A673 (cell line): ENCODE measurements around the gene GPR157. TPM values are rescaled to one million over a fixed set of nuclear protein-coding genes. Genes with fewer than 3 reads are reported as not detected.

Experiments used
- BruUV-seq: library from RNA; stranded (reverse); fragments of 400-500 nt; replicated peaks from 2 replicates; lab custom pipeline; 2021; lab: Mats Ljungman, UMichigan
- CTCF ChIA-PET: fragments of 300-600 bp; sonication (Branson Sonifier 250); formaldehyde crosslinking; loops from one replicate; lab custom pipeline; 2022; ENCODE audit warnings: antibody characterized with exemption; lab: Charles Lee
- POLR2A ChIA-PET: fragments of 300-600 bp; sonication (Branson Sonifier 250); formaldehyde crosslinking; loops from one replicate; lab custom pipeline; 2022; ENCODE audit warnings: antibody characterized with exemption; ENCODE audit not compliant: low non-redundant PET; lab: Charles Lee
- DNase-seq: peaks from one replicate; pipeline ENCODE4 v3.0.0-alpha.2; 2015; ENCODE audit warnings: low spot score
- H3K27ac ChIP-seq: fragments of 200-600 bp; sonication (generic); 2 replicates; pipeline ENCODE4 v1.5.1; 2016; ENCODE audit warnings: mixed run types, low read depth, mild to moderate bottlenecking, mixed read lengths, antibody characterized with exemption, low read length; ENCODE audit not compliant: poor library complexity, severe bottlenecking
- H3K27me3 ChIP-seq: fragments of 200-600 bp; sonication (generic); replicated peaks from 2 replicates; pipeline ENCODE4 v1.6.1; 2017; ENCODE audit warnings: mixed run types, low read depth, mild to moderate bottlenecking, mixed read lengths, antibody characterized with exemption, low read length; ENCODE audit not compliant: insufficient read depth, poor library complexity
- H3K36me3 ChIP-seq: fragments of 200-600 bp; sonication (generic); 2 replicates; pipeline ENCODE4 v1.6.1; 2016; ENCODE audit warnings: mixed run types, mild to moderate bottlenecking, mixed read lengths, antibody characterized with exemption, low read length; ENCODE audit not compliant: insufficient read depth, poor library complexity, severe bottlenecking
- H3K4me1 ChIP-seq: fragments of 200-600 bp; sonication (generic); 2 replicates; pipeline ENCODE4 v1.6.1; 2017; ENCODE audit warnings: mixed run types, mild to moderate bottlenecking, mixed read lengths, antibody characterized with exemption, low read length; ENCODE audit not compliant: insufficient read depth, poor library complexity, severe bottlenecking
- H3K4me3 ChIP-seq: fragments of 200-600 bp; sonication (generic); 2 replicates; pipeline ENCODE4 v1.5.1; 2016; ENCODE audit warnings: low read depth, mixed run types, mild to moderate bottlenecking, mixed read lengths, low read length; ENCODE audit not compliant: poor library complexity, severe bottlenecking
- H3K9me3 ChIP-seq: fragments of 200-600 bp; sonication (generic); 2 replicates; pipeline ENCODE4 v1.6.1; 2016; ENCODE audit warnings: mixed run types, low read depth, mild to moderate bottlenecking, mixed read lengths, antibody characterized with exemption, low read length; ENCODE audit not compliant: poor library complexity, severe bottlenecking
- CTCF ChIP-seq: fragments of 300-800, 200-600 bp; sonication (generic); conservative IDR thresholded peaks from 2 replicates; pipeline ENCODE4 v1.5.1; 2017; ENCODE audit warnings: low read depth, mild to moderate bottlenecking, antibody characterized with exemption, low read length, moderate library complexity, mixed read lengths
- EZH2 ChIP-seq: fragments of 200-600 bp; sonication (generic); IDR thresholded peaks from 2 replicates; pipeline ENCODE4 v1.6.1; 2017; ENCODE audit warnings: borderline replicate concordance, low read depth, mild to moderate bottlenecking, mixed read lengths, antibody characterized with exemption, low read length; ENCODE audit not compliant: poor library complexity, severe bottlenecking
- intact Hi-C: fragments of 100-400 bp; cut with micrococcal nuclease; formaldehyde crosslinking; loops from one replicate; pipeline ENCODE4 v1.10.0; 2022; ENCODE audit not compliant: unreplicated experiment
- total RNA-seq: library from RNA; stranded (reverse); gene quantifications from 2 replicates; pipeline ENCODE4 v1.2.3, GENCODE V29; 2021

The GPR157 gene
- total RNA-seq, 1 experiment from 2014 or later: 0.34 TPM

- Histone ChIP-seq H3K4me3 (peak overlapping the region; percentile 66), H3K27ac (no peak overlapping the region), H3K9me3 (no peaks in the 10 kb centered on the region), H3K36me3 (no peaks in the 10 kb centered on the region), H3K27me3 (no peaks in the 10 kb centered on the region), H3K4me1 (peaks cover 4% of the 10 kb centered on the region)
- DNase-seq: peak; percentile 75
- TF ChIP-seq CTCF: no peak
- TF ChIP-seq EZH2: no peak
- POLR2A ChIA-PET: interaction anchor here (0.6 kb wide), 1 partner anchor 409 kb away, joined by 6 read pairs; no protein-coding TSS in a partner anchor
- BruUV-seq: no TSS peak
- intact Hi-C loops: no loop called here
- CTCF ChIA-PET: no interaction called here
Observed at GRCh38 chr1:9129266-9130041, 552 bp upstream of the GPR157 start.

- ChIA-PET CTCF (interaction anchor here (0.6 kb wide), 1 partner anchor 316 kb away, joined by 3 read pairs; no protein-coding TSS in a partner anchor), POLR2A (no interaction called here)
- H3K4me3 ChIP-seq: peak overlapping the region; percentile 66
- H3K27me3 ChIP-seq: no peaks in the 10 kb centered on the region
- no peaks in the 10 kb centered on the region for H3K9me3 ChIP-seq
- no peak for DNase-seq
- no peaks in the 10 kb centered on the region for H3K36me3 ChIP-seq
- no peak overlapping the region for H3K27ac ChIP-seq
- no TSS peak for BruUV-seq
- no peak for TF ChIP-seq EZH2
- TF ChIP-seq CTCF: no peak
- intact Hi-C loops: no loop called here
- H3K4me1 ChIP-seq: peaks cover 4% of the 10 kb centered on the region
Observed at GRCh38 chr1:9128166-9128519, 759 bp downstream of the GPR157 start.

GRCh38 chr1:9127395-9128165 lies 1.3 kb downstream of the GPR157 start:
- intact Hi-C loops: no loop called here
- Histone ChIP-seq H3K9me3 (no peaks in the 10 kb centered on the region), H3K27me3 (no peaks in the 10 kb centered on the region), H3K4me1 (peaks cover 4% of the 10 kb centered on the region), H3K36me3 (no peaks in the 10 kb centered on the region), H3K27ac (no peak overlapping the region), H3K4me3 (peak overlapping the region; percentile 66)
- POLR2A ChIA-PET: no interaction called here
- no TSS peak for BruUV-seq
- DNase-seq: no peak
- TF ChIP-seq EZH2 (no peak), CTCF (no peak)
- CTCF ChIA-PET: no interaction called here
